Left cardiac atrium (tissue), 4 donors: ENCODE measurements around the gene MFSD6. TPM values are rescaled to one million over a fixed set of nuclear protein-coding genes. Genes with fewer than 3 reads are reported as not detected.
A peak's percentile ranks its signal among the peaks of the same experiment; 100 is the strongest.

Experiments
- ATAC-seq, 2 donors: fragments of 200-7000 bp; cut with Tn5 transposase; one replicate each; pipeline ENCODE4 v1.9.1; 2020; ENCODE audit warnings: mild to moderate bottlenecking in 2 of 2, moderate library complexity in 2 of 2
- DNase-seq: peaks from one replicate; pipeline ENCODE4 v3.0.0-alpha.2; 2020
- intact Hi-C, 2 donors: fragments of 100-400 bp; cut with DNase I; formaldehyde crosslinking; loops; one replicate each; pipeline versions ENCODE4 v1.14.1 to v1.15.1; 2022 to 2023
- total RNA-seq, 2 donors: library from RNA; stranded (reverse); fragmentation: NEBNext Ultra II Directional; extraction: Animal tissue kit (Norgen Biotek cat#: 25700); gene quantifications; one replicate each; pipeline ENCODE4 v1.2.1, GENCODE V29; 2021
- donor health status: DM: no; HTN: yes; CAD: no.
- donor health status: DM: no; HTN: yes; CAD: no; lungs with severe emphysema.
- donor health status: DM: yes; HTN: yes; CAD: no.
- donor health status: Dilated cardiomyopathy.

Gene MFSD6
- total RNA-seq, 2 donors from 2014 or later: 26.7 to 29.8 TPM

DNA sequence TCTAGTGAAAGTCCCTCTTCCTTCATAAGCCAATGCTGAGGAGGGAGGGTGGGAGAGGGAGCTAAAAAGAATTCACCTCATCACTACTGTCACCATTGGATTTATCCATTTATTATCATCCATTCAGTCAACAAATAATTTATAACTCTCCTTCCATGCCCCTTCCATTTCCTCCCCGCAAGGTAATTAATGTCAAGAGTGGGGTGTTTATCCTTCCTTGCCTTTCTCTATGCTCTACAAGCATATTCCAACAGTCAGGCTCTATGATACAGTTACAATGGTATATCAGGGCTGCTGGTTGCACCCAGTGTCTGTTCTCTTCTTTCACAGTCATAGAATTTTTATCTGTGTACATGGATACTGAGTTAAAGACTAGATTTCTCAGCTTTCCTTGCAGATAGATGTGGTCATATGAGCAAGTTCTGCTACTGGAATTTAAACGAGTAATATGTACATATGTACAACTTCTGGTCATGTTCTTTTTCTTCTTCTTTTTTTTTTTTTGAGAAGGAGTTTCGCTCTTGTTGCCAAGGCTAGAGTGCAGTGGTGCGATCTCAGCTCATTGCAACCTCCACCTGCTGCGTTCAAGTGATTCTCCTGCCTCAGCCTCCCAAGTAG, 5.1 kb upstream of the MFSD6 start:
- intact Hi-C loops: no loop called here
- DNase-seq: no peak
- ATAC-seq: no peak

DNA sequence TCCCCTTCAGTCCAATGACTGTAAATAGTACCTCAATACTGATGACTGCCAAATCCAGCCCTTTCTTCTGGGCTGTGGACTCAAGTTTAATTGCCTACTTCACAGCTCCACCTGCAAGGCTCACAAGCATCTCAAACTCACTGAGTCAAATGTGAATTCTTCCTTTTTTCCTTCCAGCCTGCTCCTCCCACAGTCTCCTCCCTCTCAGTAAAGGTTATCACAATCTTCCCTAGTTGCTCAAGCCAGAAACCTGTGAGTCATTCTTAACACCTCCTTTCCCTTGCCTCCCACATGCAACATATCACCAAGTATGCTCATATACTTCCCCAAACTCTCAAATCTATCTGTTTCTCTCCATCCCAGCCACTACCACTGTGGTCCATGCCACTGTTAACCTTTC, 3.7 kb upstream of the MFSD6 start:
- DNase-seq: no peak
- intact Hi-C loops: no loop called here
- ATAC-seq: peak in 1 of 2 donors; percentile 72

DNA sequence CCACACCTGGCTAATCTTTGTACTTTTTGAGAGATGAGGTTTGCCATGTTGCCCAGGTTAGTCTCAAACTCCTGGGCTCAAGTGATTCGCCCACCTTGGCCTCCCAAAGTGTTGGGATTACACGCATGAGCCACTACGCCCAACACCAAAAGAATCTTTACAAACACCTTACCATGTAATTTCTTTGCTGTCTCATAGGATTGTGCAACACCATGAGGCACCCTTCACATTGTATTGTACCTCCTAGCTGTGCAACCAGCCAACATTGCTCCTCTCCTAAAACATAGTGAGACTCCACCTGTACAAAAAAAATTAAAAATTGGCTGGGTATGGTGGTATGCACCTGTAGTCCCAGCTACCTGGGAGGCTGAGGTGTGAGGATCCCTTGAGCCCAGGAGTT, 3.1 kb upstream of the MFSD6 start:
- intact Hi-C loops: no loop called here
- ATAC-seq (no peak), DNase-seq (no peak)

DNA sequence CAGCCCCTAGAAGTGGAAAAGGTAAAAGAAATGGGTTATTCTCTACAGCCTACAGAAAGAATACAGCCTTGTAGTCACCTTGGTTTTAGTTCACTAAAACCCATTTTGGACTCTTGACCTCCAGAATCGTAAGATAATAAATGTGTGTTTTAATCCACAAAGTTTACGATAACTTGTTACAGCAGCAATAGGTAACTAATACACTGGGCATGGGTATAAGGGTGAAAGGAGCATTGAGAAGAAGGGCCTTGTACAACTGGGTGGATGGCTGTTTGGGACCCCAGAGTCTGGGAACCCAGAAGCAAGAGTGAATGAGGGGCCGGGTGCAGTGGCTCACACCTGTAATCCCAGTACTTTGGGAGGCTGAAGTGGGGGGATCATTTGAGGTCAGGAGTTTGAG, 2.2 kb upstream of the MFSD6 start:
- DNase-seq: no peak
- ATAC-seq: no peak
- intact Hi-C loops: no loop called here

DNA sequence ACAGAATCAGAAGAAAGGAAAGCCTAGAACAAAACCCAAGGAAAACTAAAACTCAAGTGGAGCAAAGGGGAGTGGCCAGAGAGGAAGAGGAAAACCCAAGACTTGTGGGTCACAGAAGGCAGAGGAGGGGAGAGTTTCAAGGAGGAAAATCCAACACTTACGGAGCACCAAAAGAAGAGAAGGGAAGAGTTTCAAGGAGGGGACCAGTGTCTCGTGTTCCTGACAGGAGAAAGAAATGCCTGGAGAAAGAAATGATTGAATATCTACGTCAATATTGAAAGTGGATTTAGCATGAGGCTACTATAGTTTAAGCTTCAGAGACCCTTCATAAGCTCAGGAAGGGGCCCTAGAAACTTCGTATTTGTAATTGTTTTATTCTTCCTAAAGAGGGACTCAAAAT, 1.4 kb upstream of the MFSD6 start:
- intact Hi-C loops: no loop called here
- no peak for ATAC-seq

DNA sequence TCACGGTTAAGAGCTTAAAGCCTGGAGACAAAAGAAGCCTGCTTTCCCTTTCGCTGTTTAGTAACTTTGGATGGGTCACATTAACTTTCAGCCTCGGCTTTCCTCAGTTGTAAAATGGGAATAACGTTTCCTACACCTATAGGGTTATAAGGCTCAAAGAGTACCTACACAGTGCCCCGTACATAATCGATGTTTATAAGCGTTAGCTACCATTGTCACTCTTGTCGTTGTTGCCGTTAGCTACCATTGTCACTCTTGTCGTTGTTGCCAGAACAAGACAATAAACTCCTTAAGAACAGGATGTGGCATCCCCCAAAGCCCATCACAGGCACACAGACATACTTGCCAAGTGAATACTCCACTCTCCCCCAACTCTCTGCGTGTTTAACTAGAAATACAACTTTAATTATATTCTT, 901 bp upstream of the MFSD6 start:
- ATAC-seq (no peak), DNase-seq (no peak)
- intact Hi-C loops: no loop called here

More for the DNA sequence above, 1.4 kb upstream of the MFSD6 start:
- no peak for DNase-seq

DNA sequence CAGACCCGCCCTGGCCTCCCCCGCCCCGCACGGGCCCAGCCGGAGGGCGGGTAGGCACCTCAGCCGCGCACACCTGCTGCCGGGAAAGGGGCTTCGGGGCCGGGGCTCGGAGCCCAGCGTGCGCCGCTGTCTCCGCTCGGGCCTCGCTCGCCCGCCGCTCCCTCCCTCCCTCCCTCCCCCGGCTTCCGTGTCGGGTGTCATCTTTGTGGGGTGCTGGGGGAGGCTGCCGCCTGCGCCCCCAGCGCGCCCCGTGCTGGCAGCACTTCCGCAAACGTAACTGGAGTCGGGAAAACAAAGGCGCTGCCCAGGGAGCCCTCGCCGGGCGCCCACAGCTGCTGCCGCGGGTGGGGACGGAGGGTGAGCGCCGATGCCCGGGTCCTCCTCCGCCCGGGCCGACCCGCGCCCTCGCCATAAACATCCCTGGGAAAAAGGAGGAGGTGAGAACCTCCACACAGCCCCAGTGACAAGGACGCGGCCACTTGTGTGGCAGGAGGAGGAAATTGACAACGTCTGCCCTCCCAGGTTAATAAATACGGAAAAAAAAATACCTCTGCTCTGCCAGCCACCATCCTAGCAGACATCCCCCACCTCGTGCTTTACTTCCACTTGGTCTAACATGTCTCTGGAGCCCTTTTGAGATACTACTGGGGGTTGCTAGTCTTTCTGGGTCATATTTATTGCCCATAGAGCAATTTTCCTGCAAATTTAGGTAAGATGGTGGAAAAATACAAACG, 550 bp downstream of the MFSD6 start:
- intact Hi-C loops: no loop called here
- DNase-seq (peak; percentile 64), ATAC-seq (peak; percentile 57 to 65)

DNA sequence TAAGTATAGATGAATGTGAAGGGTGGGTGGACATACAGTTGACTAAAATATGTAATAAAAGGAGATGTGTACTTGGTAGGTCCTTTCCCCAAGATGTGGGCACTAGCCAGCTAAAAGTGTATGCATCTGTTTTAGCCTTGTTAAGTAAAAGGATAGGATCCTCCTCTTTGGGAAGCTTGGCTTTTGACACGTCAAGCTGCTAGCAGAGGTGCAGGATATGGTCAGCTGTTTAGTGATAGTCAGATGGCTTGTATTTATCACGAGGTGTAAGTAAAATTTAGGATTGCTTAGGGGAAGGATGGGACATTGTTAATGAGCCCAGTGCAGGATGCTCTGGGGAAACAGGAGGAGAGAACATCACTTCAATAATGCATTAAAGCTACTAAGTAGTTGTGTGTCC, 1.5 kb downstream of the MFSD6 start:
- DNase-seq (no peak), ATAC-seq (no peak)
- intact Hi-C loops: loop anchor here in 1 of 2 donors (5.0 kb wide), 1 partner anchor 58 kb away; no protein-coding TSS in a partner anchor

DNA sequence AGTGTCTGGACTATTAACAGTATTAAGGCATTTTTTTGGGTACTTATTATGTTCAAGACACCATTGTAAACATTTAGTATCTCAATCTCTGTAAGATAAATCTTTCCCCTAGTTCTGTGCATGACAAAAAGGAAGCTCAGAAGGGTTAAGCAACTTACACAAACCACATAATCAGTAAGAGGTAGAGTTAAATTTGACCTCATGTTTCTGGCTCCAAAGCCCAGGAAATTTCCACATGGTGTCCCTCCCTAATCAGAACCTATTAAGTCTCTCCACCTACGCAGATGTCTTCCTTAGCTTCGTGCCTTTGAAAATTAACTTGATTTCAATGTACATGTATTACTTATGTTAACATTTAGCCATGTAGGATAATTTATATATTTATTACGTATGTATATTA, 2.0 kb downstream of the MFSD6 start:
- DNase-seq (no peak), ATAC-seq (no peak)
- intact Hi-C loops: loop anchor here in 1 of 2 donors (5.0 kb wide), 1 partner anchor 57 kb away; no protein-coding TSS in a partner anchor

DNA sequence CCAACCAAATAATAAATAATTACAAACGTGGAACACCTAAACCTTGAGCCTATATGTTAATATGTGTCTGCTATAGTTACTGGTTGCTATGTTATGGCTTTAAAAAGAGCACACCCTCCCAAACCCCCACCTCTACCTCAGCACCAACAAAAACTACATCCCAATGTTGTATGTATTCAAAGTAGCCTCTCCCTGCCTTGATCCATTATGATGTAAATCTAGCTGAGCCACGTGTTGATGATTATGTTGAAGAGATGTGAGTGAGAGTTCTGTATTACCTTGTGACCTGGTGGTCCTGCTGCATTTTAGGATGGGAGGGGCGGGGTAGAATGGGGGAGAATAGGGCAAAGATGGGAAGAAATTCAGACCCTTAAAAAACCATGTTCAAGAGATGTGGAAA, 4.8 kb downstream of the MFSD6 start:
- ATAC-seq (no peak), DNase-seq (no peak)
- intact Hi-C loops: loop anchor here in 1 of 2 donors (5.0 kb wide), 1 partner anchor 54 kb away; no protein-coding TSS in a partner anchor

DNA sequence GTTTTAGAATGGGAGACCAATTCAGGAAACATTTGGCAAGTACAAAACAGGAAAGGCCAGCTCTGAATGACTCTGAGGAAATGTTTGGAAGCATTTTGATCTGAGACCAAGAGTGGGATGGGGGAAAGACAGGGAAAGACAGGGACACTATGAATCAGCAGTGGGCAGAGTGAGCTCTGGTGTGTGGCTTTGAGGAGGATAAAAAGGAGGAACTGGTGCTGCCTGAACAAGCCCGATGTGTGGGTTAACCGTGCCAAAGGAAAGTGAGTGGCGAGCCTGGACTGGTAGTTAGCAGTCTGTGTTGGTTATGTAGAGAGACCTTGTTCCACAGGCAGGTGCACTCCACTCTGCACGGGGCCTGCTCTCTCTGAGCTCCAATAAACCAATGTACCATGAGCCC, 5.3 kb downstream of the MFSD6 start:
- DNase-seq (no peak), ATAC-seq (peak in 1 of 2 donors; percentile 24)
- intact Hi-C loops: loop anchor here in 1 of 2 donors (5.0 kb wide), 1 partner anchor 54 kb away; no protein-coding TSS in a partner anchor

DNA sequence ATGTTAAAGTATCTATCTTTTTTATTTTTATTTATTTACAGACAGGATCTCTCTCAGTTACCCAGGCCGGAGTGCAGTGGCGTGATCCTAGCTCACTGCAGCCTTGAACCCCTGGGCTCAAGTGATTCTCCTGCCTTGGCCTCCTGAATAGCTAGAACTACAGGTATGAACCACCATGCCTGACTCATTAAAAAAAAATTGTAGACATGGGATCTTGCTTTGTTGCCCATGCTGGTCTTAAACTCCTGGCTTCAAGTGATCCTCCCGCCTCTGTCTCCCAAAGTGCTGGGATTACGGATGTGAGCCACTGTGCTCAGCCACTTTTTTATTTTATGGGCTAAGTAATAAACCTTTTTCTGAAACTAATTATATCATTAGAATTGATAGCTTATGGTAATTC, 7.1 kb downstream of the MFSD6 start:
- intact Hi-C loops: no loop called here
- DNase-seq (no peak), ATAC-seq (no peak)

DNA sequence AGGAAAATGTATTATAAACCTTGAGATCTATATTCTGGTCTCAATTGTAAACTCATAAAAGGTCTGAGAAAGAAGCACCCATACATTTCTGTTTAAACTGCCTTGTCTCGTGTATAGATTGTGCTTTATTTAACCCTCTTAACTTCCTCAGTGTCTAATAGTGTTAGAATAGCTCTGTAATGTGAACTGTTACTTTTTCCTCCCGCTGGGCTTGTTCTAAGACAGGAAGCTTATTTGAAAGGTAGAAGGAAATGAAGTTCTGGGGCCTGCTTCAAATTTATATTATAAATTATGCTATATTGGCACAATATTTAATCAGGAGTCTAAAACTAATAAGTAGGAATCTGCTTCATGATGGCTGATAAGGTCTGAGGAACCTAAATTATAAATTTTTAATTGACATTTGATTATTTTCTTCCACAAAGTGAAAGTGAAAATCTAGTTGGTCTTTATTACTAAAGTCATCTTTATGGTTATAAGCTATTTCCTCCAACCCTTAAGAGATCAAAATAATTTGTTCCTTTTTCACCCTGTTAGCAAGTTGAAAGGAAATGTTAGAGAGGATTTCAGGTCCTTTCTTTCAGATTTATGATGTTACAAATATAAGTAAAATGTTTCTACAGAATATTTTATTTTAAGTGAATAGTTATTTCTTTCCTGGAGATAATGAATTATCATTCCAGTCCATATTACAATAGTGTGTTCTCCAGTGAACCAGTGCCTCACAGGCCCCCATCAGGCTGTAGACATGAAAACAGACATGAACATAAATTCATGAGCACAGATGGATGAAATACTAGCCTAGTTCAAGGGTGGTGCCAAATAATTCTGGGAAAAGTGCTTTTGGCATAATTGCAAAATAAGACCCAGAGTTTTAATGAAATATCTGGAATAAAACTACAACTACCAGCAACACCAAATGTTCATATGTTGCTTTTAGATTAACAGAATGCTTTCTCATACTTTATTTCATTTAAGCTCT, 7.9 kb downstream of the MFSD6 start:
- ATAC-seq (no peak), DNase-seq (no peak)
- intact Hi-C loops: no loop called here

DNA sequence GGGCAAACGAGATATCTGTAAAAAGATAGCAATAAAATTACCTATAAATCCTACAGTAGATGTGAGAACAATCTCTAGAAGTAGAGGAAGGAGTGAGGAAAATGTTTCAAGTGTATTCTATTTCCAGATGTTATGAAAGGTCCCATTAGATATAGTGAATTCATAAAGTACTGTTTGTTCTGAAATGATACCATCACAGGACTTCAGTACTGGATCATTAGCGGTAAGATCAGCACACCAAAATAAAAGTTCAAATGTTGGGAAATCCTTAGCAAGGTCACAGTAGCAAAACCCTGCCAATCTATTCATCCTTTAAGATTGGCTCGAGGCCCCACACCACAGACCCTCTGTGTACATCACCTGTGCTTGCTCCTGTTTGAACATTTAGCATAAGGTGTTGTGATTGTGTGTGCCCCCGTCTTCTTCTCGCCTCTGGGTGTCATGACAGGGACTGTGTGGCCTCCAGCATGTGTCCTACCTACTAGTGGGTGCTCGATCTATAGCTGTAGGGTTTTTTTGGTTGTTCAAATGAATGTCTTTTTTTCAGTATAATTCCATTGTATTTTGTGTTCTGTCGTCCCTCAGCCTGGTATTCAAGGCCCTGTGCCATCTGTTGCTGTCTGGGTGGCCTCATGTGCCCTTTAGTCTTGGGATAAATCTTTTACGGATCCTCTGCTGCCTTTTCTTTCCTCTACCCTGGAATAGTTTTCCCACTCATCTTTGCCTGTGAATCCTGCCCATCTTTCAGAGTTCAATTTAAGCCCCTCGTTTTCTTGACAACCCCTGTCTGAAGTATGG, 9.1 kb downstream of the MFSD6 start:
- DNase-seq (no peak), ATAC-seq (peak in 1 of 2 donors; percentile 17)
- intact Hi-C loops: no loop called here

DNA sequence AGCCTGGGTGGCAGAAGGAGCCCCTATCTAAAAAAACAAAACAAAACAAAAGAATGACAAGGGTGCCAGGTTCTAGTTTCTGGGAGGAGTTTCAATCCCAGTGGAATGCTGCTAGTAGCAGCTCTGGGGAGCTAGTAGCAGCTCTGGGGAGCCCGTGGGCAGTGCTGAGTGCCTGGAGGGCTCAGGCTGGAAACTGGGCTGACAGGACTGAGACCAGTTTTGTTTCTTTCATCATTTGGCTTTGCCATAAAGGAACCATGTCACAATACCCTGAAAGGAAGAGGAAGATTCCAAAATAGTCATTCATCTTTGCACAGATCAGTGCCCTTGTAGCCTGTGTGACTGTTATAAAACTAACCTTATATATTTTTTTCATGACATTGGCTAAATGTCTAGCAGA, 10.6 kb downstream of the MFSD6 start:
- no peak for DNase-seq
- intact Hi-C loops: no loop called here
- ATAC-seq: no peak

DNA sequence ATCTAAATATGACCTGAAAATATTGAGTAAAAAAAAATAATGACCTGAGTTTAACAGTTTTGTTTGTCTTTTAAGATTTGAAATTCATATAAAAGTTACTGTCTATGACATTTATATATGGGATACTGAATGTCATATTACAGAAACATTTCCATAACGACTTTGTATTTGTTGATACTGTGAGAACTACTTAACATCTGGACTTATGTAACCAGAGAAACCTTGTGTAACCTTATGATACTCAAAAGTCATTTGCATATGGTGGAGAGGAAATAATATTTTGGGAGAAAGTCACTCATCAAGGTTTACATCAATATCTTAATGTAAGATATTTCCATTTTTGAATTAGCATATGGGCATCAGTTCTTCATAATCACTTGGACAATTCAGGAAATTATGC, 12.6 kb downstream of the MFSD6 start:
- DNase-seq: no peak

DNA sequence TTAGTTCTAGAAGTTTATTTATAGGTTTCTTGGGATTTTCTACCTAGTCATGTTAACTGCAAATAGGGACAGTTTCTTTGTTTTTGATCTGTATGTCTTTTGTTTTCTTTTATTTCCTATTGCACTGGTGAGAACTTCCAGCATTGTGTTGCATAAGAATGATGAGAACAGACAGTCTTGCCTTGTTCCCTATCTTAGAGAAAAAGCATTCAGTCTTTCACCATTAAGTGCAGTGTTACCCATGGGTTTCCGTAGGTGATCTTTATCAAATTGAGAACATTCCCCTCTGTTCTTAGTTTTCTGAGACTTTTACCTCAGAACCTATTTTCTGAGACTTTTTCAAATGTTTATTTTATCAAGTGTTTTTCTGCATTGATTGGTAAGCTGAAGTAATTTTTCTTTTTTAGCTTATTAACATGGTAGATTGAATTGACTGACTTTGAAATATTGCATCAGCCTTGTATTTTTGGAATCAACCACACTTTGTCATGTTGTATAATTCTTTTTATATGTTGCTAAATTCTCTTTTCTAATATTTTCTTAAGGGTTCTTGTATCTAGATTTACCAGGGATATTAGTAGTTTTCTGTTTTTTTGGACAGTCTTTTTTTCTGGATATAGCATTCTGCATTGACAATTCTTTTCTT, 17.2 kb downstream of the MFSD6 start:
- DNase-seq (no peak), ATAC-seq (no peak)
- intact Hi-C loops: no loop called here

More for the DNA sequence above, 12.6 kb downstream of the MFSD6 start:
- intact Hi-C loops: no loop called here
- no peak for ATAC-seq

DNA sequence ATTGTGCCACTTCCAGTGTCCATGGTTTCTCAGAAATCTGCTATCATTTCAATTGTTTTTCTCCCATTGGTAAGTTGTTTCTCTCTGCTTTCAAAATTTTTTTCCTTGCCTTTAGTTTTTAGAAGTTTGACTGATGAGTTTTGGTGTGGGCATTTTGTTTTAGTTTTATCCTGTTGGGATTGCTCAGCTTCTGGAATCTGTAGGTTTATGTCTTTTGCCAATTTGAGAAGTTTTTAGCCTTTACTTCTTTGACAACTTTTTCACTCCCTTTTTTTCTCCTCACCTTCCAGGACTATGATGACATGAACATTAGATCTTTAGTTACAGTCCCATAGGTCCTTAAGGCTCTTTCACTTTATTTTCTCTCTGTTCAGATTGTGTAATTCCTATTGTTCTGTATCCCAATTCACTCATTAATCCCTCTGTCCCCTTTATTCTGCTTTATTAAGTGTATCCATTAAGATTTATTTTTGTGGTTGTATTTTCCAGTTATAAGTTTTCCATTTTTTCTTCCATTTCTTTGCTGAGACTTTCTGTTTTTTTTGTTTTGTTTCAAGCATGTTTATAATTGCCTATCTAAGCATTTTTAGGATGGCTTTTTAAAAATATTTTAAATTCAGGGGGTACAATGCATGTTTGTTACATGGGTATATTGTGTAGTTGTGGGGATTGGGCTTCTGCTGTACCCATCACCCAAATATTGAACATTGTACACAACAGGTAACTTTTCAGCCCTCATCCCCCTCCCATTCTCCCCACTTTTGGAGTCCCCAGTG, 17.9 kb downstream of the MFSD6 start:
- intact Hi-C loops: no loop called here
- ATAC-seq (no peak), DNase-seq (no peak)
